Ascending aorta (tissue), 2 donors: ENCODE measurements around the gene AGBL1. TPM values are rescaled to one million over a fixed set of nuclear protein-coding genes. Genes with fewer than 3 reads are reported as not detected.

ENCODE experiments used
- DNase-seq, 2 donors: peaks; one replicate each; pipeline ENCODE4 v3.0.0-alpha.2; 2019; ENCODE audit warnings: low spot score in 2 of 2
- H3K27ac ChIP-seq, 2 donors: fragments of 200-600 bp; sonication (generic); one replicate each; pipeline ENCODE4 v1.5.1; 2016 to 2017; ENCODE audit warnings: mild to moderate bottlenecking in 1 of 2
- H3K27me3 ChIP-seq: fragments of 200-600 bp; sonication (generic); one replicate; pipeline ENCODE4 v1.5.1; 2017
- H3K36me3 ChIP-seq, 2 donors: fragments of 200-600 bp; sonication (generic); one replicate each; pipeline ENCODE4 v1.5.1; 2016
- H3K4me1 ChIP-seq, 2 donors: fragments of 200-600 bp; sonication (generic); one replicate each; pipeline ENCODE4 v1.5.1; 2016 to 2017; ENCODE audit warnings: mild to moderate bottlenecking in 1 of 2
- H3K4me3 ChIP-seq, 2 donors: fragments of 200-600 bp; sonication (generic); one replicate each; pipeline ENCODE4 v1.5.1; 2016 to 2017; ENCODE audit warnings: mild to moderate bottlenecking in 1 of 2
- H3K9me3 ChIP-seq, 2 donors: fragments of 200-600 bp; sonication (generic); one replicate each; pipeline ENCODE4 v1.5.1; 2016
- CTCF ChIP-seq, 3 experiments: fragments of 200-600 bp in 2 of 3; fragments of 450-650 bp in 1 of 3; sonication (generic) in 2 of 3; IDR thresholded peaks; one replicate each; pipeline ENCODE4 v1.5.1; 2016 to 2019; ENCODE audit warnings: antibody characterized with exemption in 3 of 3, mild to moderate bottlenecking in 1 of 3, moderate library complexity in 1 of 3
- intact Hi-C: fragments of 100-400 bp; cut with DNase I; formaldehyde crosslinking; loops from one replicate; pipeline ENCODE4 v1.15.1; 2023
- total RNA-seq: library from RNA; depleted of rRNA; stranded (reverse); fragments of >200 nt; gene quantifications from one replicate; pipeline ENCODE4 v1.1.0, GENCODE V29; 2016

Gene AGBL1
- total RNA-seq, 1 donor from 2014 or later = not detected

GRCh38 chr15:86193716-86194380 is 114.2 kb downstream of the AGBL1 start:
- no peak overlapping the region for H3K4me3 ChIP-seq
- no peak overlapping the region for H3K27ac ChIP-seq

GRCh38 chr15:86197770-86198169 is 118.1 kb downstream of the AGBL1 start:
- H3K4me1 ChIP-seq = no peaks in the 10 kb centered on the region
- H3K27me3 ChIP-seq = no peaks in the 10 kb centered on the region
- no peak overlapping the region for H3K27ac ChIP-seq
- intact Hi-C loops = loop anchor here (10.0 kb wide), 1 partner anchor 57 kb away; no protein-coding TSS in a partner anchor
- TF ChIP-seq CTCF (IDR thresholded peaks at IDR 0.05) = no peak
- no peaks in the 10 kb centered on the region for H3K36me3 ChIP-seq
- H3K4me3 ChIP-seq = no peak overlapping the region
- H3K9me3 ChIP-seq = no peaks in the 10 kb centered on the region
- DNase-seq = no peak

More at GRCh38 chr15:86193716-86194380, 114.2 kb downstream of the AGBL1 start:
- Histone ChIP-seq H3K27me3 (no peaks in the 10 kb centered on the region), H3K9me3 (no peaks in the 10 kb centered on the region), H3K36me3 (no peaks in the 10 kb centered on the region), H3K4me1 (no peaks in the 10 kb centered on the region)
- no peak for DNase-seq
- intact Hi-C loops = loop anchor here (10.0 kb wide), 1 partner anchor 61 kb away; no protein-coding TSS in a partner anchor
- no peak for TF ChIP-seq CTCF (IDR thresholded peaks at IDR 0.05)

- intact Hi-C loops = loop anchor here (10.0 kb wide), 1 partner anchor 55 kb away; no protein-coding TSS in a partner anchor
- no peak for TF ChIP-seq CTCF (IDR thresholded peaks at IDR 0.05)
Observed at GRCh38 chr15:86199467-86200145, 119.9 kb downstream of the AGBL1 start.

GRCh38 chr15:86201313-86202008 is 121.8 kb downstream of the AGBL1 start:
- H3K36me3 ChIP-seq = no peaks in the 10 kb centered on the region
- no peak for TF ChIP-seq CTCF (IDR thresholded peaks at IDR 0.05)
- intact Hi-C loops = no loop called here
- H3K4me3 ChIP-seq = no peak overlapping the region
- H3K4me1 ChIP-seq = no peaks in the 10 kb centered on the region
- H3K27me3 ChIP-seq = no peaks in the 10 kb centered on the region
- no peaks in the 10 kb centered on the region for H3K9me3 ChIP-seq
- no peak for DNase-seq
- no peak overlapping the region for H3K27ac ChIP-seq

More at GRCh38 chr15:86199467-86200145, 119.9 kb downstream of the AGBL1 start:
- Histone ChIP-seq H3K27me3 (no peaks in the 10 kb centered on the region), H3K27ac (no peak overlapping the region), H3K4me1 (no peaks in the 10 kb centered on the region), H3K36me3 (no peaks in the 10 kb centered on the region), H3K4me3 (no peak overlapping the region), H3K9me3 (no peaks in the 10 kb centered on the region)
- no peak for DNase-seq

GRCh38 chr15:86203462-86203861 is 123.8 kb downstream of the AGBL1 start:
- H3K4me3 ChIP-seq = no peak overlapping the region
- no peak for TF ChIP-seq CTCF (IDR thresholded peaks at IDR 0.05)
- intact Hi-C loops = no loop called here
- DNase-seq = no peak
- no peaks in the 10 kb centered on the region for H3K27me3 ChIP-seq
- no peaks in the 10 kb centered on the region for H3K36me3 ChIP-seq
- no peaks in the 10 kb centered on the region for H3K9me3 ChIP-seq
- H3K4me1 ChIP-seq = no peaks in the 10 kb centered on the region
- no peak overlapping the region for H3K27ac ChIP-seq
